Spleen (tissue), 11 donors: Measurements from ENCODE around the gene NAALADL2. TPM values are rescaled to one million over a fixed set of nuclear protein-coding genes. Genes with fewer than 3 reads are reported as not detected.

Experiments
- DNase-seq: peaks from one replicate; pipeline ENCODE4 v3.0.0-alpha.2; 2020
- H3K27ac ChIP-seq, 8 donors: fragments of 200-600 bp; sonication (generic) in 7 of 8; 1 replicate in 4 of 8; 2 replicates in 4 of 8; pipeline versions ENCODE4 v1.5.0 to v1.8.0; 2016 to 2021; ENCODE audit warnings: inconsistent platforms in 4 of 8, mild to moderate bottlenecking in 4 of 8, moderate library complexity in 1 of 8
- H3K27me3 ChIP-seq, 7 donors: fragments of 200-600 bp; sonication (generic) in 6 of 7; replicated peaks in 1 of 7; 1 replicate in 4 of 7; 2 replicates in 3 of 7; pipeline versions ENCODE4 v1.5.0 to v1.8.0; 2016 to 2021; ENCODE audit warnings: inconsistent platforms in 3 of 7, mild to moderate bottlenecking in 1 of 7
- H3K36me3 ChIP-seq, 6 donors: fragments of 200-600 bp; sonication (generic) in 5 of 6; 1 replicate in 4 of 6; 2 replicates in 2 of 6; pipeline versions ENCODE4 v1.5.0 to v1.8.0; 2016 to 2021; ENCODE audit warnings: inconsistent platforms in 2 of 6
- H3K4me1 ChIP-seq, 6 donors: fragments of 200-600 bp; sonication (generic) in 5 of 6; 1 replicate in 3 of 6; 2 replicates in 3 of 6; pipeline versions ENCODE4 v1.5.0 to v1.8.0; 2016 to 2021; ENCODE audit warnings: inconsistent platforms in 3 of 6
- H3K4me3 ChIP-seq, 8 donors: fragments of 200-600 bp; sonication (generic) in 7 of 8; 1 replicate in 4 of 8; 2 replicates in 4 of 8; pipeline versions ENCODE4 v1.5.0 to v1.8.0; 2016 to 2021; ENCODE audit warnings: inconsistent platforms in 4 of 8, mild to moderate bottlenecking in 4 of 8, moderate library complexity in 2 of 8
- H3K9me3 ChIP-seq, 8 donors: fragments of 200-600 bp; sonication (generic) in 7 of 8; 1 replicate in 4 of 8; 2 replicates in 4 of 8; pipeline versions ENCODE4 v1.5.0 to v1.8.0; 2016 to 2021; ENCODE audit warnings: inconsistent platforms in 4 of 8
- POLR2A ChIP-seq, 3 donors: fragments of 450-650 bp; IDR thresholded peaks; one replicate each; pipeline ENCODE4 v1.5.1; 2017; ENCODE audit warnings: antibody characterized with exemption in 3 of 3, mild to moderate bottlenecking in 1 of 3
- POLR2AphosphoS5 ChIP-seq, 3 donors: sonication (generic); formaldehyde crosslinking; IDR thresholded peaks; one replicate each; pipeline ENCODE4 v1.5.1; 2017; ENCODE audit warnings: antibody characterized with exemption in 3 of 3
- WGBS, 5 donors: extraction: QIAGEN DNeasy Blood & Tissue Kit in 3 of 5; methylation state at CpG; one replicate each; pipeline versions ENCODE4 v1.1.5 to v1.1.7; 2013 to 2018; 5-methylcytosine and 5-hydroxymethylcytosine counted together
- intact Hi-C: fragments of 100-400 bp; cut with DNase I; formaldehyde crosslinking; loops from one replicate; pipeline ENCODE4 v1.15.0; 2023; ENCODE audit warnings: low total_unique reads
- polyA plus RNA-seq, 3 donors: library from polyadenylated mRNA; stranded (reverse); fragments of 200-250 nt; gene quantifications; one replicate each; pipeline ENCODE4 v1.2.1, GENCODE V29; 2013
- total RNA-seq, 7 donors: library from RNA; depleted of rRNA in 3 of 7; stranded (reverse); fragments of >200 nt in 3 of 7; fragmentation: NEBNext Ultra II Directional in 4 of 7; extraction: Animal tissue kit (Norgen Biotek cat#: 25700) in 4 of 7; gene quantifications; one replicate each; pipeline versions ENCODE4 v1.1.0 to v1.2.1, GENCODE V29; 2016 to 2021
- TF ChIP-seq, protein P1 (sequence below), 11 experiments: fragments of 200-600 bp in 7 of 11; fragments of 450-650 bp in 4 of 11; sonication (generic) in 4 of 11; IDR thresholded peaks in 8 of 11; conservative IDR thresholded peaks in 3 of 11; 1 replicate in 7 of 11; 2 replicates in 4 of 11; pipeline versions ENCODE4 v1.4.0 to v1.8.0; 2016 to 2021; ENCODE audit warnings: antibody characterized with exemption in 11 of 11, inconsistent platforms in 4 of 11, mild to moderate bottlenecking in 1 of 11
- donor health status: healthy with polysubstance abuse.
- donor health status: DM: no; HTN: no; CAD: no; lungs with moderate emphysema.
- donor health status: DM: no; HTN: no; CAD: no.
- donor health status: Bipolar disorder and iron deficiency.
- donor health status: healthy.
- donor health status: DM: no; HTN: no; CAD: no.
- donor health status: DM: yes; HTN: yes; CAD: no.

NAALADL2 gene
- total and polyA plus RNA-seq, 10 donors = 0.09 to 14.4 (median 6.4) TPM

DNA sequence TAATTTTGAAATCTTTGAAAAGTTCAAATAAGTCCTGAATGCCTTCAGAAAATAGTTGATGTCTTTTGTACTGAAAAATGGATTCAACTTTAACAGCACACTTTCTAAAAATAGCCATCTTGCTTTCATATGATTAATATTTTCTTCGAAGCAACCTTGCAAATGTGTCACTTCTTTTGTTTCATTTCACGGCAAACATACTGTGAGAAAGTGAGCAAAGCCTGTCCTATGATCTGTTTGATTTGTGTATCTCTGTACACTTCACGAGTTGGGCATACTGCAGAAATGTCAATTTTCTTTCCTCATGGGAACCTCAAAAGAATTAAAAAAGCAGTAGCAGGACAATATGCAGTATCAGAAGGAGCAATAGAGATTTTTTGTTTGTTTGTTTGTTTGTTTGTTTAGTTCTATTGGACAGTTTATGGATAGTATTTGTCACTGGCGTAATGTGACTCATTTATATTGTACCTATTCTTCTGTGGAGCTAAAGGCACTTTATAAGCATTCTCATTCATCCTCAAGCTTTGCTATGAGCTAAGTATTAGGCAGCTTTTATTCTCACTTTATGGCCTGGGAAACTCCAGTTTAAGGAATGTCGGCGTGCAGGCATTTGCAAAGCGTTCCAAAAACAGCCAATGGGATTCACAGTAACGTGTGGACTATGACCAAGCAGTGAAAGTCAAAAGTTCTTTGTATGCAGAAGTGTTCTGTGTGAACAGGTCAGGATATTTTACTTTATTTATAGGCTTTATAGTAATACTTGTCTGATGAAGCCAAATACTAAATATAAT is 572.0 kb downstream of the NAALADL2 start:
- TF ChIP-seq POLR2AphosphoS5 (IDR thresholded peaks at IDR 0.05) = no peak
- no peak for TF ChIP-seq POLR2A (IDR thresholded peaks at IDR 0.05)
- TF ChIP-seq, protein P1, sequence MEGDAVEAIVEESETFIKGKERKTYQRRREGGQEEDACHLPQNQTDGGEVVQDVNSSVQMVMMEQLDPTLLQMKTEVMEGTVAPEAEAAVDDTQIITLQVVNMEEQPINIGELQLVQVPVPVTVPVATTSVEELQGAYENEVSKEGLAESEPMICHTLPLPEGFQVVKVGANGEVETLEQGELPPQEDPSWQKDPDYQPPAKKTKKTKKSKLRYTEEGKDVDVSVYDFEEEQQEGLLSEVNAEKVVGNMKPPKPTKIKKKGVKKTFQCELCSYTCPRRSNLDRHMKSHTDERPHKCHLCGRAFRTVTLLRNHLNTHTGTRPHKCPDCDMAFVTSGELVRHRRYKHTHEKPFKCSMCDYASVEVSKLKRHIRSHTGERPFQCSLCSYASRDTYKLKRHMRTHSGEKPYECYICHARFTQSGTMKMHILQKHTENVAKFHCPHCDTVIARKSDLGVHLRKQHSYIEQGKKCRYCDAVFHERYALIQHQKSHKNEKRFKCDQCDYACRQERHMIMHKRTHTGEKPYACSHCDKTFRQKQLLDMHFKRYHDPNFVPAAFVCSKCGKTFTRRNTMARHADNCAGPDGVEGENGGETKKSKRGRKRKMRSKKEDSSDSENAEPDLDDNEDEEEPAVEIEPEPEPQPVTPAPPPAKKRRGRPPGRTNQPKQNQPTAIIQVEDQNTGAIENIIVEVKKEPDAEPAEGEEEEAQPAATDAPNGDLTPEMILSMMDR (IDR thresholded peaks at IDR 0.05 in 8 of 11, conservative IDR thresholded peaks at IDR 0.05 in 3 of 11) = no peak
- Histone ChIP-seq H3K9me3 (no peaks in the 10 kb centered on the region), H3K4me3 (no peak overlapping the region), H3K27me3 (no peaks in the 10 kb centered on the region), H3K27ac (no peak overlapping the region), H3K36me3 (no peaks in the 10 kb centered on the region), H3K4me1 (no peaks in the 10 kb centered on the region)
- DNase-seq = no peak
- WGBS, 5 donors = 65 to 72% (median 67%) methylated on average over 8 of the region's 8 CpGs
- intact Hi-C loops = no loop called here

DNA sequence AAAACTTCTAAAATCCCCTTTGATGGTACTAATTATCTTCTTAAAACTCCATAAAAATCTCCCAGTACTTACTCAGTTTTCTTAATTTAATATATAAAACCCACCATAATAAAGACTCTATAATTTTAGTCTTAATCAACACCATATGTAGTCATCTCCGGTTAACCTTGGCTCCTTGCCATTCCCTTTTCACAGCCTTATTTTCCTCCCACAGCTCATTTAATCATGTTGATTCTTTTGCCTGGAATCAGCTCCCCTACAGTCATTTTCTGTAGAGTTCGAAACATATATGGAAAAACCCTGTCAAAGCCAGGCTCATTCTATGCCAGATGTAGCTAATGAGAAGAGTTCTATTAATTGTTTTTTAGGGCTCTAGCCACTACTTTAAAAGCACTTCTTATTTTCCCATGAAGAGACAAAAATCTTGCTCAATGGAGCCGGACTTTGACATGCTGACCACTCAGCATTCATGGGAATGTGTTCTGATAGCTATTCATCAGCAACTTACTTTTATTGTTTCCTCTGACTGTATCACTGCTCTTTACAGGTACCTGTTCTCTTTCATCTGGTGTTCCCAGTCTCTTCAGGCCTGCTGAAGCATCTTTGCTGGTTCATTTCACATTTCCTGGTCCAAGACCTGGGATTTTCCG is 573.4 kb downstream of the NAALADL2 start:
- Histone ChIP-seq H3K4me1 (no peaks in the 10 kb centered on the region), H3K27ac (no peak overlapping the region), H3K36me3 (no peaks in the 10 kb centered on the region), H3K9me3 (peaks cover 0 to under 1% (median 0%) of the 10 kb centered on the region in 8 donors), H3K27me3 (no peaks in the 10 kb centered on the region), H3K4me3 (no peak overlapping the region)
- intact Hi-C loops = no loop called here
- DNase-seq = no peak
- TF ChIP-seq POLR2A (IDR thresholded peaks at IDR 0.05) (no peak), POLR2AphosphoS5 (IDR thresholded peaks at IDR 0.05) (no peak)
- TF ChIP-seq, protein P1 (IDR thresholded peaks at IDR 0.05 in 8 of 11, conservative IDR thresholded peaks at IDR 0.05 in 3 of 11) = no peak
- 70 to 83% (median 75%) methylated on average over 4 of the region's 4 CpGs for WGBS, 5 donors

DNA sequence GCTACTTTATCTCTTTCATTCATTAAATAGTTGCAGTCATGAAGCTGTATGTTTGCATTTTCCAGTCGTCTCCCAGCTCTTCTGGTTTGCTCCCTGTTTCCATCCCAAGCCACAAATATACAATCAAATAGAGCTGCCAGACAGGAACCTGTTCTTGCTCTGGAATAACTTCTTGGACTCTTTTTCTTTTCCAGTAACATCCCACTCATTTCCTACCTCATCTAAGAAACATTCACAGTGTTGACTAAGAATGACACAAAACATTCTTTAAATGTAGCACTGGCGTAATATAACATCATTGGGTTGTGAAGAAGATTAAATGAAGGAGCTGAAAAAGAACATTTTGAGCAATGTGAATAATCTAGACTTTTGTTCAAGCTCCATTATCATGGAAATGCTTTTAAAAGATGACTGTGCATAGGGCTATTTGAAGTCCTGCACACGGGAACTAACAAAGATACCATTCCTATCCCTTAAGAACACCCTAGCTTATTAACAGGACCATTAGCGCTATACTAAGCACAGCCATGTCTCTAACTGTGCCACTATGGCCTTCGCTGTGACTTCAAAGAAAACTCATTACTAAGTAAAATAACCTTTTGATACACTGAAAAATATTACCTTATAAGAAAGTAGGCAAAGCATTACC is 574.0 kb downstream of the NAALADL2 start:
- no peak overlapping the region for H3K27ac ChIP-seq
- no peaks in the 10 kb centered on the region for H3K4me1 ChIP-seq
- WGBS, 5 donors = 80 to 88% (median 82%) methylated on average over 5 of the region's 5 CpGs
- no peaks in the 10 kb centered on the region for H3K27me3 ChIP-seq
- intact Hi-C loops = no loop called here
- DNase-seq = no peak
- no peaks in the 10 kb centered on the region for H3K36me3 ChIP-seq
- peaks cover 0 to 6% (median 5%) of the 10 kb centered on the region in 8 donors for H3K9me3 ChIP-seq
- no peak overlapping the region for H3K4me3 ChIP-seq
- no peak for TF ChIP-seq POLR2A (IDR thresholded peaks at IDR 0.05)

DNA sequence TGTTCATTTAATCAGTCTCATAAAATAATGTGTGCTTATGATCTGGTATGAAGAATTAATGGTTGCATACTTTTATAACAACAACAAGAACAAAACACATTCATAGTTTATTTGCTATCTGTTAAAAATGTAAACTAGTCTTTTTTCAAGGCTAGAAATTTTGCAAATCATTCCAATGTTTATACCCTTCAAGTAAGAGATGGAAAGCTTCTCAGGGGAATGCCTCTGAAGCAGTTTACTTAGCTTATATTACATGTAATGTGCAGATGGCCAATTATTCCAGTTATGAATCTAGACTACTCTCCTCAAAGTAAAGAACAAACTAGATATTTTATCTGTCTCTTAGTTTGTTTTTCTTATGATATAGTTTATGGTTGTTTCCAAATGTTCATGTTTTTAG is 575.4 kb downstream of the NAALADL2 start:
- H3K27me3 ChIP-seq = no peaks in the 10 kb centered on the region
- intact Hi-C loops = no loop called here
- no peak overlapping the region for H3K4me3 ChIP-seq
- H3K36me3 ChIP-seq = no peaks in the 10 kb centered on the region
- H3K4me1 ChIP-seq = no peaks in the 10 kb centered on the region
- DNase-seq = no peak
- TF ChIP-seq POLR2AphosphoS5 (IDR thresholded peaks at IDR 0.05) = no peak
- TF ChIP-seq, protein P1 (IDR thresholded peaks at IDR 0.05 in 8 of 11, conservative IDR thresholded peaks at IDR 0.05 in 3 of 11) = no peak
- TF ChIP-seq POLR2A (IDR thresholded peaks at IDR 0.05) = no peak
- H3K9me3 ChIP-seq = peaks cover 0 to 18% (median 10%) of the 10 kb centered on the region in 8 donors
- H3K27ac ChIP-seq = no peak overlapping the region
